Lower lobe of right lung (tissue), 2 donors: ENCODE measurements around the gene SEPTIN3. TPM values are rescaled to one million over a fixed set of nuclear protein-coding genes. Genes with fewer than 3 reads are reported as not detected.

Source experiments
- ATAC-seq, 2 donors: fragments of 200-7000 bp; cut with Tn5 transposase; one replicate each; pipeline ENCODE4 v1.9.1; 2020 to 2022; ENCODE audit warnings: mild to moderate bottlenecking in 2 of 2, moderate library complexity in 2 of 2
- DNase-seq: peaks from one replicate; pipeline ENCODE4 v3.0.0-alpha.2; 2020
- H3K27ac ChIP-seq: fragments of 200-600 bp; one replicate; pipeline ENCODE4 v1.8.0; 2022
- H3K27me3 ChIP-seq: fragments of 200-600 bp; one replicate; pipeline ENCODE4 v1.8.0; 2022; ENCODE audit warnings: low read depth
- H3K36me3 ChIP-seq: fragments of 200-600 bp; one replicate; pipeline ENCODE4 v1.8.0; 2022; ENCODE audit warnings: mild to moderate bottlenecking
- H3K4me1 ChIP-seq: fragments of 200-600 bp; one replicate; pipeline ENCODE4 v1.8.0; 2022
- H3K4me3 ChIP-seq: fragments of 200-600 bp; one replicate; pipeline ENCODE4 v1.8.0; 2022; ENCODE audit warnings: mild to moderate bottlenecking
- H3K9me3 ChIP-seq: fragments of 200-600 bp; one replicate; pipeline ENCODE4 v1.8.0; 2022
- CTCF ChIP-seq: fragments of 200-600 bp; IDR thresholded peaks from one replicate; pipeline ENCODE4 v1.8.0; 2022; ENCODE audit warnings: antibody characterized with exemption, mild to moderate bottlenecking
- intact Hi-C: fragments of 100-400 bp; cut with DNase I; formaldehyde crosslinking; loops from one replicate; pipeline ENCODE4 v1.11.0; 2022
- total RNA-seq: library from RNA; stranded (reverse); fragmentation: NEBNext Ultra II Directional; extraction: Animal tissue kit (Norgen Biotek cat#: 25700); gene quantifications from one replicate; pipeline ENCODE4 v1.2.1, GENCODE V29; 2021
- donor health status: DM: no; HTN: yes; CAD: no; lungs with severe emphysema.

Gene SEPTIN3
- total RNA-seq, 1 donor from 2014 or later: 2.5 TPM

GRCh38 chr22:41974691-41975290 lies 5.5 kb downstream of the SEPTIN3 start:
- no peaks in the 10 kb centered on the region for H3K36me3 ChIP-seq
- no peak for ATAC-seq
- intact Hi-C loops: no loop called here

GRCh38 chr22:41975299-41976069 lies 6.2 kb downstream of the SEPTIN3 start:
- no peak for ATAC-seq

More at GRCh38 chr22:41974691-41975290, 5.5 kb downstream of the SEPTIN3 start:
- Histone ChIP-seq H3K27ac (no peak overlapping the region), H3K4me3 (no peak overlapping the region), H3K9me3 (no peaks in the 10 kb centered on the region), H3K27me3 (peaks cover 53% of the 10 kb centered on the region), H3K4me1 (peaks cover 5% of the 10 kb centered on the region)
- no peak for TF ChIP-seq CTCF
- DNase-seq: no peak

DNA sequence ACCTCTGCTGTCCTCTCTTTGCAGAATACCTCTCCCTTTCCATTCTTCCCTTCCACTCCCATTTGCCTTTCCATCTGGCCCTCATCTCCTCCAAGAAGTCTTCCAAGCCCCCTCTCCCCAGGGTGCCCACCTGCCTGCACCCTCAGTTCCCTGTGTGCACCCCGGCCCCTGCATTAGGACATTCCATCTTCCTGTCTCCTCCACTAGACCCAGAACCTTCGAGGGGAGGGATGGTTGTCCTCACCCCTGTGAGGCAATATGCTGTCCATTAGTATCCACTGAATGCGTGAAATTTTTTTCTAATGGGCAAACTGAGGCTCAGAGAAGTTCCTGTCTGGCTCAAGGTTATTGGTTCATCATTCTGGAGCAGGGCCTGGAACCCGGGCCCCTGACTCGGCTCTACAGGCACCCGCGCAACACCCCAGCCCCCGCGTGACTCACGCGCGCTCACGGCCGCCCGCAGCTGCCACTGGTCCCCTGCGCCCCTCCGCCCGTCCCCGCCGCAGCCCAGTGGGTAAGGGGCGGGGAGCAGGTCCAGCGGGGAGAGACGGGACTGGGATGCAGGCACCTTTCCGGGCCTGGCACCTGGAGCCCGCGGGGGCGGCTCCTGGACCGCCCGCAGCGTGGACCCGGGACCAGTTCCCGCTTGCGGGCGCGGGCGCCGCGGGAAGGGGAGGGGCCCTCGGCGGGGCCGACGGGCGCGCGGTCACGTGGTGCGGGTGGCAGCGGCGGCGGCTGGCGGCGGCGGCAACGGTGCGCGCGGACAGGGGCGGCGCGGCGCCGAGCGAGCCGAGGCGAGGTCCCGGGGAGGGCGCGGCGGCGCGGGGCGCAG lies 7.0 kb downstream of the SEPTIN3 start:
- no peaks in the 10 kb centered on the region for H3K9me3 ChIP-seq
- no peaks in the 10 kb centered on the region for H3K36me3 ChIP-seq
- H3K4me1 ChIP-seq: peaks cover 5% of the 10 kb centered on the region
- no peak overlapping the region for H3K27ac ChIP-seq
- peaks cover 53% of the 10 kb centered on the region for H3K27me3 ChIP-seq
- DNase-seq (no peak), ATAC-seq (peak; percentile 67 to 72)
- TF ChIP-seq CTCF: no peak
- intact Hi-C loops: no loop called here
- H3K4me3 ChIP-seq: peak overlapping the region; percentile 52

More at GRCh38 chr22:41975299-41976069, 6.2 kb downstream of the SEPTIN3 start:
- no peak for DNase-seq
- Histone ChIP-seq H3K27me3 (peaks cover 53% of the 10 kb centered on the region), H3K9me3 (no peaks in the 10 kb centered on the region), H3K27ac (no peak overlapping the region), H3K4me3 (no peak overlapping the region), H3K36me3 (no peaks in the 10 kb centered on the region), H3K4me1 (peaks cover 5% of the 10 kb centered on the region)
- TF ChIP-seq CTCF: no peak
- intact Hi-C loops: no loop called here

- no peak for DNase-seq
- H3K9me3 ChIP-seq: no peaks in the 10 kb centered on the region
- ATAC-seq: peak in 1 of 2 donors; percentile 10
- no peak for TF ChIP-seq CTCF
- no peak overlapping the region for H3K27ac ChIP-seq
- H3K27me3 ChIP-seq: peaks cover 53% of the 10 kb centered on the region
- no peaks in the 10 kb centered on the region for H3K36me3 ChIP-seq
- intact Hi-C loops: no loop called here
- peaks cover 5% of the 10 kb centered on the region for H3K4me1 ChIP-seq
- peak overlapping the region; percentile 50 for H3K4me3 ChIP-seq
These were observed 7.8 kb downstream of the SEPTIN3 start for GRCh38 chr22:41976961-41977566.

GRCh38 chr22:41978732-41979131 lies 9.5 kb downstream of the SEPTIN3 start:
- no peaks in the 10 kb centered on the region for H3K36me3 ChIP-seq
- peaks cover 5% of the 10 kb centered on the region for H3K4me1 ChIP-seq
- intact Hi-C loops: no loop called here
- peaks cover 41% of the 10 kb centered on the region for H3K27me3 ChIP-seq
- DNase-seq: no peak
- no peaks in the 10 kb centered on the region for H3K9me3 ChIP-seq
- ATAC-seq: no peak
- no peak overlapping the region for H3K27ac ChIP-seq
- no peak overlapping the region for H3K4me3 ChIP-seq
- no peak for TF ChIP-seq CTCF
